HG03095 (cell line): Measurements from ENCODE around the gene MYH13.
"Not testable (repeated sequence)": the region's sequence is repeated elsewhere in the genome, so short reads cannot be mapped to it uniquely, and the experiment has no call there.

ENCODE experiments used
- ATAC-seq: cut with Tn5 transposase; IDR thresholded peaks from one replicate; pipeline ENCODE4 v1.9.1; 2021; ENCODE audit warnings: moderate library complexity; ENCODE audit not compliant: unreplicated experiment

The MYH13 gene

GRCh38 chr17:10306585-10306984 is 66.2 kb downstream of the MYH13 start:
- no peak for ATAC-seq

- no peak for ATAC-seq
Observed at GRCh38 chr17:10305398-10305797, 67.4 kb downstream of the MYH13 start.

- no peak for ATAC-seq
Observed at GRCh38 chr17:10304758-10305300, 68.0 kb downstream of the MYH13 start.

GRCh38 chr17:10297691-10298090 is 75.1 kb downstream of the MYH13 start:
- no peak for ATAC-seq

GRCh38 chr17:10295728-10296343 is 77.0 kb downstream of the MYH13 start:
- ATAC-seq = no peak

GRCh38 chr17:10294180-10294579 is 78.6 kb downstream of the MYH13 start:
- ATAC-seq = peak; percentile 65

- ATAC-seq = peak; percentile 46
Observed at GRCh38 chr17:10292057-10292937, 80.5 kb downstream of the MYH13 start.

- ATAC-seq = not testable (repeated sequence)
Observed at GRCh38 chr17:10291576-10291975, 81.2 kb downstream of the MYH13 start.

GRCh38 chr17:10290041-10290440 is 82.8 kb downstream of the MYH13 start:
- no peak for ATAC-seq

- no peak for ATAC-seq
Observed at GRCh38 chr17:10286324-10286723, 86.5 kb downstream of the MYH13 start.

- ATAC-seq = no peak
Observed at GRCh38 chr17:10285896-10286295, 86.9 kb downstream of the MYH13 start.

- ATAC-seq = no peak
Observed at GRCh38 chr17:10280068-10280467, 92.7 kb downstream of the MYH13 start.

GRCh38 chr17:10278218-10278617 is 94.6 kb downstream of the MYH13 start:
- ATAC-seq = no peak

GRCh38 chr17:10276436-10276835 is 96.4 kb downstream of the MYH13 start:
- no peak for ATAC-seq

- no peak for ATAC-seq
Observed at GRCh38 chr17:10275418-10275817, 97.4 kb downstream of the MYH13 start.

GRCh38 chr17:10271106-10271562 is 101.7 kb downstream of the MYH13 start:
- no peak for ATAC-seq

GRCh38 chr17:10270258-10270657 is 102.5 kb downstream of the MYH13 start:
- no peak for ATAC-seq

GRCh38 chr17:10268005-10268404 is 104.8 kb downstream of the MYH13 start:
- no peak for ATAC-seq

GRCh38 chr17:10266296-10266876 is 106.4 kb downstream of the MYH13 start:
- ATAC-seq = no peak

GRCh38 chr17:10265100-10265810 is 107.6 kb downstream of the MYH13 start:
- no peak for ATAC-seq

- ATAC-seq = no peak
Observed at GRCh38 chr17:10264051-10264450, 108.8 kb downstream of the MYH13 start.
